Measurements from ENCODE around the gene PYY. TPM values are rescaled to one million over a fixed set of nuclear protein-coding genes. Genes with fewer than 3 reads are reported as not detected.

Gene PYY
- total and polyA plus RNA-seq, 7 donors, result 3.2 to 185 (median 47.8) TPM; not detected in 3

DNA sequence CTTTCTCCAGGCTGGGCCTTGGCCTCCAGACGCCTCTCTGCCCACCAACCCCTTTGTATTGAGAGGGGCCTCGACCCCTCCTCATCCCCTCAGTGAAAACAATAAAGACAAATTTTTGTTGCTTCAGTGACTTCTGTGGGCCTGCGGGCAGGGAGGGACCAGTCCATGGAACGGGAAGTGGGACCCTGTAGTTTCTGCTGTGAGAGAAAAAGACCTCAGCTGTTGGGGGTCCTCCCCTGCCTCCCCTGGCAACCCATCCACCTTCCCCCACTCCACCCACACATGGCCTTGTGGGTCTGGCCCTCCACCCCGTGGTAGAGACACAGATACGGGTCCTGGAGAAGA lies 14.9 kb downstream of the PYY start:
- H3K27ac ChIP-seq, result no peak overlapping the region
- no peak for DNase-seq
- TF ChIP-seq POLR2A (IDR thresholded peaks at IDR 0.05) (no peak), EP300 (IDR thresholded peaks at IDR 0.05) (no peak), POLR2AphosphoS5 (IDR thresholded peaks at IDR 0.05) (no peak)
- TF ChIP-seq, protein P1, sequence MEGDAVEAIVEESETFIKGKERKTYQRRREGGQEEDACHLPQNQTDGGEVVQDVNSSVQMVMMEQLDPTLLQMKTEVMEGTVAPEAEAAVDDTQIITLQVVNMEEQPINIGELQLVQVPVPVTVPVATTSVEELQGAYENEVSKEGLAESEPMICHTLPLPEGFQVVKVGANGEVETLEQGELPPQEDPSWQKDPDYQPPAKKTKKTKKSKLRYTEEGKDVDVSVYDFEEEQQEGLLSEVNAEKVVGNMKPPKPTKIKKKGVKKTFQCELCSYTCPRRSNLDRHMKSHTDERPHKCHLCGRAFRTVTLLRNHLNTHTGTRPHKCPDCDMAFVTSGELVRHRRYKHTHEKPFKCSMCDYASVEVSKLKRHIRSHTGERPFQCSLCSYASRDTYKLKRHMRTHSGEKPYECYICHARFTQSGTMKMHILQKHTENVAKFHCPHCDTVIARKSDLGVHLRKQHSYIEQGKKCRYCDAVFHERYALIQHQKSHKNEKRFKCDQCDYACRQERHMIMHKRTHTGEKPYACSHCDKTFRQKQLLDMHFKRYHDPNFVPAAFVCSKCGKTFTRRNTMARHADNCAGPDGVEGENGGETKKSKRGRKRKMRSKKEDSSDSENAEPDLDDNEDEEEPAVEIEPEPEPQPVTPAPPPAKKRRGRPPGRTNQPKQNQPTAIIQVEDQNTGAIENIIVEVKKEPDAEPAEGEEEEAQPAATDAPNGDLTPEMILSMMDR (IDR thresholded peaks at IDR 0.05), result no peak
- no peak overlapping the region for H3K4me3 ChIP-seq
- no peaks in the 10 kb centered on the region for H3K36me3 ChIP-seq
- intact Hi-C loops (cut with DNase I), result no loop called here
- no peaks in the 10 kb centered on the region for H3K9me3 ChIP-seq
- WGBS, 2 donors, result 68 to 71% methylated on average over 6 of the region's 6 CpGs
- peaks cover 0 to 9% (median 9%) of the 10 kb centered on the region in 4 donors for H3K4me1 ChIP-seq
- H3K27me3 ChIP-seq, result peaks cover 0 to 44% (median 14%) of the 10 kb centered on the region in 3 donors

DNA sequence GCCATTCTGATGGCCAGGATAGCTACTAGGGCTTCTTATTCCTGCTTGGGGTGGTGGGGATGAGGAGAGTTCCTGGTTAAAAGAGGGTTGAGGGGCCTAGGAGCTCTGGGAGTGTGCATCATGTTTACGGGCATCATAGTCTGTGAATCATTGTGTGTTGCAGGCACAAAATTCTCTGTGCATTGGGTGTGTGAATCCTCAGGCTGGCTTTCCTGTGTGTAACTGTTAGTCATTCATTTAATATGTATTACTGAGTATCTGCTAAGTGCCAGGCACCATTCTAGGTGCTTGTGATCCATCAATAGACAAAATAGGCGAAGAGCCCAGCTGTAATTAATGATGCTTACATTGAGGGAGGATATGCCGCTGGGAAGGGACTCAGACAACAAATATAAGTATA lies 17.3 kb downstream of the PYY start:
- TF ChIP-seq, protein P1 (IDR thresholded peaks at IDR 0.05), result no peak
- TF ChIP-seq POLR2A (IDR thresholded peaks at IDR 0.05) (no peak), EP300 (IDR thresholded peaks at IDR 0.05) (no peak), POLR2AphosphoS5 (IDR thresholded peaks at IDR 0.05) (no peak)
- Histone ChIP-seq H3K4me1 (peaks cover 0 to 9% (median 9%) of the 10 kb centered on the region in 4 donors), H3K4me3 (no peak overlapping the region), H3K9me3 (no peaks in the 10 kb centered on the region), H3K36me3 (no peaks in the 10 kb centered on the region), H3K27ac (no peak overlapping the region), H3K27me3 (peaks cover 0 to 49% (median 18%) of the 10 kb centered on the region in 3 donors)
- 83 to 95% methylated on average over 3 of the region's 3 CpGs for WGBS, 2 donors
- DNase-seq, result no peak
- intact Hi-C loops (cut with DNase I), result no loop called here

DNA sequence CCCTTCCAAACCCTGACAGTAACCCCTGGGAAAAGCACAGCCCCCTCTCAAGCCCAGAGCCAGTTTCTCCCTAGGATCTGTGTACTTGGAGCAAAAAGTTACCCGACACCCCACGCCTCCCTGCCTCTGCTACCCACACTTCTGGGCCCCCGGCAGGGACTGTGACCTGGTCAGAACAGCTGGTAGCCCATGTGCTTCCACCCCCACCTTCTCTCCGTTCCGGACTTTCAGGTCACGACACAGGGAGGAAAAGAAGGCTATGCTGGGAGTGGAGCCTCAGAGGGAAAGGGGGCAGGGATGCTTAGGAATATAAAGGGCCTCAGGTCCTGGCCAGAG lies 17.8 kb downstream of the PYY start:
- Histone ChIP-seq H3K27me3 (peaks cover 0 to 52% (median 18%) of the 10 kb centered on the region in 3 donors), H3K27ac (no peak overlapping the region), H3K36me3 (no peaks in the 10 kb centered on the region), H3K4me1 (peaks cover 0 to 9% (median 9%) of the 10 kb centered on the region in 4 donors), H3K4me3 (no peak overlapping the region), H3K9me3 (no peaks in the 10 kb centered on the region)
- TF ChIP-seq, protein P1 (IDR thresholded peaks at IDR 0.05), result no peak
- TF ChIP-seq POLR2A (IDR thresholded peaks at IDR 0.05) (no peak), POLR2AphosphoS5 (IDR thresholded peaks at IDR 0.05) (no peak)
- WGBS, 2 donors, result 87 to 91% methylated on average over 6 of the region's 6 CpGs
- intact Hi-C loops (cut with DNase I), result no loop called here
- no peak for DNase-seq

DNA sequence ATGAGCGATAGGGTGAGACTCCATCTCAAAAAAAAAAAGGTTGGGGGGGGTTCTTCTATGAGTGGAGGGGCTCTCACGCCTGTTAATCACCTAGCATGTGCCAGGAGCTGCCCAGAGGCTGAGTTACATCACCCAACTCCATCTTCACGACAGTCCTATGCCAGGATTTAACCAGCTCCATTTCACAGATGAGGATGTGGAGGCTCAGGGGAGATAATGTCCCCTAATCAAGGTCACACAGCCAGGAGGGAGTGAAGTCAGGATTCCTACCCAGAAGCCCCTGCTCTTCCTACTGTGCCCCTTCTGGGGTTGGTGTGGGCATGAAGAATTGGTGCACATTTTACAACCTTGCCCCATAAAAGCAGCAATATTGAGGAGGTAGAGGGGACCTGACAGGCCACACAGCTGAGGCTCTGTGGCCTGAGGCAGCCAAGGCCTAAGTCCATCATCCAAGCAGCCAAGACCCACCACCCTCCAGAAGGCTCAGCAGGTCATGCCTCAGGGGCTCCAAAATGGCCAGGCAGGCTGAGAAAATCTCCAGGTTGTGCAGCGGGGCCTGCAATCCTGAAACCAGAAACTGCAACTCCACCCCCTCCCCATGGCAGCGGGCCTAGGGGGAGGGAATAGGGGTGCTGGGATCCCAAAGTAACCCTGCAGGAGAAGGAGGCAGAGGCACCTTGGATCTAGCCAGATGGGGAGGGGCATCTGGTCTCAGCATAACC lies 18.4 kb downstream of the PYY start:
- 81 to 88% methylated on average over 5 of the region's 5 CpGs for WGBS, 2 donors
- H3K4me1 ChIP-seq, result peaks cover 0 to 9% (median 9%) of the 10 kb centered on the region in 4 donors
- peaks cover 0 to 55% (median 18%) of the 10 kb centered on the region in 3 donors for H3K27me3 ChIP-seq
- no peaks in the 10 kb centered on the region for H3K36me3 ChIP-seq
- no peak overlapping the region for H3K27ac ChIP-seq
- H3K4me3 ChIP-seq, result no peak overlapping the region
- TF ChIP-seq POLR2A (IDR thresholded peaks at IDR 0.05) (no peak), EP300 (IDR thresholded peaks at IDR 0.05) (no peak), POLR2AphosphoS5 (IDR thresholded peaks at IDR 0.05) (no peak)
- TF ChIP-seq, protein P1 (IDR thresholded peaks at IDR 0.05), result no peak
- no peaks in the 10 kb centered on the region for H3K9me3 ChIP-seq
- intact Hi-C loops (cut with DNase I), result no loop called here
- DNase-seq, result no peak

DNA sequence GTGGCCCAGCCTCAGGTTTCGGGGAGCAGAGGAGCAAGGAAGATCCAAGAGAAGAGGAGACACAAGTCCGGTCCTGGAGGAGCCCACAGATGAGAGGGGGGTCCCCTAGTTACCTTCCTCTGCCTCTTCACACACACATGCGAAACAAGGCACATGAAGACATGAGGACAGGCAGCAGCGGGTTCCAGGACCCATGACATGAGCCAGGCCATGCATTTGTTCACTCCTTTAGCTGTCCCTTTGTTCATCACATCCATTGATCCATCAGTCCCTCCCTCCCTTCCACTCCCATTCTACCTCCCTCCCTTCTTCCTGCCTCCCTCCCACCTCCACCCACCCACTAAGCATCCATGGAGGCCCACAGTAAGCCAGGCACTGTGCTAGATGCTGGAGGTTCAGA lies 20.8 kb downstream of the PYY start:
- H3K27me3 ChIP-seq, result peaks cover 0 to 58% (median 7%) of the 10 kb centered on the region in 3 donors
- H3K4me1 ChIP-seq, result peaks cover 0 to 3% (median 2%) of the 10 kb centered on the region in 4 donors
- no peaks in the 10 kb centered on the region for H3K36me3 ChIP-seq
- intact Hi-C loops (cut with DNase I), result no loop called here
- no peak overlapping the region for H3K27ac ChIP-seq
- TF ChIP-seq EP300 (IDR thresholded peaks at IDR 0.05), result no peak
- TF ChIP-seq, protein P1 (IDR thresholded peaks at IDR 0.05), result no peak
- no peak for TF ChIP-seq POLR2A (IDR thresholded peaks at IDR 0.05)
- TF ChIP-seq POLR2AphosphoS5 (IDR thresholded peaks at IDR 0.05), result no peak
- no peak overlapping the region for H3K4me3 ChIP-seq
- 94 to 96% methylated on average over 4 of the region's 4 CpGs for WGBS, 2 donors
- no peak for DNase-seq
- no peaks in the 10 kb centered on the region for H3K9me3 ChIP-seq
